Measurements from ENCODE around the gene PEX1. TPM values are rescaled to one million over a fixed set of nuclear protein-coding genes. Genes with fewer than 3 reads are reported as not detected.

Gene PEX1
- 61.4 TPM for total RNA-seq

DNA sequence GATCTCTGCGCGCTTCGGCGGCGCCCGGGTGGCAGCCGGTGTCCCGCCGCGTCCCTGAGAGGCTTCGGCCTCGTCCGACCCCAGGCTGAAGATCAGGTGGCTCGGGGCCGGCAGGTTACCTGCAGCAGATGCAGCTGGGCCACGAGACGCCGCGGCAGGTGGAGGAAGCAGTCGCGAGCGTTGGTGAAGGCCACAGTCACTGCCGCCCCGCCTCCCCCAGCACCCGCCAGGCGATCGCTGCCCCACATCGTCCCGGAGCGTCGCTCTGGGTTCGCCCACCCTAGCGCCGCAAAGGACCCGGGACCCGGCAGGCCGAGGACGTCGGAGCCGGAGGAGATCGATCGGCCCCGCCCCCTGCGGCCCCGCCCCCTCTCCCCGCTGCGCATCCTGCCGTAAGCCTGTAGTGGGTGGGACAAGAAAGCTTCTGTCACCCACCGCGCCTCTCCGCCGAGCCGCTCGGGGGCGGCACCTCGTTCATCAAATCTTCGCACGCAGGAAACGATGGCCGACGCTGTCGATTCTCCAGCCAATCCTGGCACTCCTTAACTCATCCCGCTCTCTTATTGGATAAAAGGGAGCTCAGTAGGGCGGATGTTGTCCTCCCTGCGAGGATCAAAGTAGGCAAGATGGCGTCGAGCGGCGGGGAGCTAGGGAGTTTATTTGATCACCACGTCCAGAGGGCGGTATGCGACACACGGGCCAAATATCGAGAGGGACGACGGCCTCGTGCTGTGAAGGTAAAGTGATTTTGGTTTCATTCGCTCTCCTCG is at the start of gene PEX1, which contains the start of gene RBM48:
Gene PEX1 (minus strand): TSS at position 333 of the 770 bp plus-strand sequence. CDS start 85 bp downstream, at position 248.
Gene RBM48 (plus strand): TSS at position 608 of the 770 bp plus-strand sequence. CDS start 19 bp downstream, at position 627.

DNA sequence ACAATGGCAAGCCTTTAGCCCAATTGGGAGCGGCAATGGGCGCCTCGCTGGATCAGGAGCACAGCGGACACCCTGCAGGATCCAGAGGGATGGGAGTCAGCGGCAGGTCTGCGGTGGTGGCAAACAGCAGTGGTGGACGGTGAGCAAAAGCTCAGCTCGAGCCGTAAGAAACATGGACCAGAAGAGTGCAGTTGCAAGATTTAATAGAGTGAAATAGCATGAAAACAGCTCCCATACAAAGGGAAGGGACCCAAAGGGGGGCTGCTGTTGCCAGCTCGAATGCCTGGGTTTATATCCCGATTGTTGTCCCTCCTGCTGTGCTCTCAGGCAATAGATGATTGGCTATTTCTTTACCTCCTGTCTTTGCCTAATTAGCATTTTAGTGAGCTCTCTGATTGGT is 50.6 kb downstream of the PEX1 start, which contains the start of gene ERVW-1:
Gene ERVW-1 (minus strand): TSS at position 266 of the 400 bp plus-strand sequence. CDS start 7,565 bp downstream, outside the sequence.

DNA sequence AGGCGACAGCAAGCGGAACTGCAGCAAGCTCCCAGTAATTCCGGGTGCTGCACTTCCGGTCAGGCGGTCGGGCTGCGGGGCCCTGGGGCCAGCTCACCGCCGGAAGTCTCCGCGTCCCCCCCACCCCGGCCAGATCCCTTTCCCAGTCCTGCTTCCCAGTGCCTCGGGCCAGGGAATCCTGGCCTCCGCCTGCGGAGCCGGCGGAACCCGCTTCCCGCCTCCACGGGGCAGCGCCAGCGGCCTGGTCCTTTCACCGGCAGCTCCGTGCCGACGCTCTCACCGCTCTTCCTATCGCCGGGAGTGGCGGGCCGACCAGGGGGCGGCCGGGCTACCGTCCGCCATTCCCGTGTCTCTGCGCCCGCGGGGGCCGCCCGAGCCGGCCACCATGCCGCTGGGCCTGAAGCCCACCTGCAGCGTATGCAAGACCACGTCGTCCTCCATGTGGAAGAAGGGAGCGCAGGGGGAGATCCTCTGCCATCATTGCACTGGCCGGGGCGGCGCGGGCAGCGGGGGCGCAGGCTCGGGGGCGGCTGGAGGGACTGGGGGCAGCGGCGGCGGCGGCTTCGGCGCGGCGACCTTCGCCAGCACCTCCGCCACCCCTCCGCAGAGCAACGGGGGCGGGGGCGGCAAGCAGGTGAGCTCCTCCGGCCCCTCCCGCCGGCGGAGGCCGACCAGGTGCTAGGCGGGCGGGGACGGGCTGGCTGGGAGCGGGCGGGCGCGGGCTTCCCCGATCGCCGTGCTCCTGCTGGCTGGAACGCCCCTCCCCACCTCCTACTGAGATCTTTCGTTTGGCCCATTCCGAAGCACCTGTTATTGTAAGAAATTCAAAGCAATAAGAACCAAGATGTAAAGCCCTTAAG is 80.7 kb downstream of the PEX1 start, which contains the start of gene GATAD1:
Gene GATAD1 (plus strand): TSS at position 138 of the 860 bp plus-strand sequence. CDS start 248 bp downstream, at position 386.

Other genes with a start within 250 kb of the PEX1 start
- gene GATAD1, start 81.0 kb downstream of the PEX1 start, total RNA-seq, result 30.0 TPM
- gene ERVW-1, start 50.6 kb downstream of the PEX1 start, total RNA-seq, result not detected
- gene RBM48, start 275 bp upstream of the PEX1 start, total RNA-seq, result 22.1 TPM
- gene FAM133B, start 61.9 kb upstream of the PEX1 start, total RNA-seq, result 22.8 TPM